Transverse colon (tissue), 4 donors: Measurements from ENCODE around the gene CALHM3.

Source experiments
- CTCF ChIP-seq, 5 experiments: fragments of 200-600 bp in 3 of 5; fragments of 450-650 bp in 2 of 5; sonication (generic) in 3 of 5; IDR thresholded peaks; 1 replicate in 2 of 5; 2 replicates in 3 of 5; pipeline ENCODE4 v1.5.1; 2016 to 2017; ENCODE audit warnings: antibody characterized with exemption in 5 of 5, inconsistent platforms in 3 of 5, mild to moderate bottlenecking in 2 of 5, moderate library complexity in 1 of 5
- EP300 ChIP-seq: sonication (generic); formaldehyde crosslinking; IDR thresholded peaks from one replicate; pipeline ENCODE4 v1.6.1; 2017; ENCODE audit warnings: antibody characterized with exemption, low read depth
- POLR2A ChIP-seq: fragments of 450-650 bp; IDR thresholded peaks from one replicate; pipeline ENCODE4 v1.6.1; 2016; ENCODE audit warnings: antibody characterized with exemption, mild to moderate bottlenecking, moderate library complexity
- POLR2AphosphoS5 ChIP-seq, 3 donors: sonication (generic); formaldehyde crosslinking; IDR thresholded peaks; one replicate each; pipeline ENCODE4 v1.6.1; 2016; ENCODE audit warnings: antibody characterized with exemption in 3 of 3

- TF ChIP-seq CTCF (IDR thresholded peaks at IDR 0.05) (no peak), POLR2A (no peak), EP300 (no peak), POLR2AphosphoS5 (IDR thresholded peaks at IDR 0.05) (peak in 1 of 3 donors; percentile 24)
Measured at GRCh38 chr10:103451091-103451813, 27.8 kb downstream of the CALHM3 start.
